Suprapubic skin (tissue), 4 donors: ENCODE measurements around the gene FUT7. TPM values are rescaled to one million over a fixed set of nuclear protein-coding genes. Genes with fewer than 3 reads are reported as not detected.
A peak's percentile ranks its signal among the peaks of the same experiment; 100 is the strongest.

ENCODE experiments used
- DNase-seq, 2 donors: peaks; one replicate each; pipeline ENCODE4 v3.0.0-alpha.2; 2019; ENCODE audit warnings: low spot score in 2 of 2
- H3K27ac ChIP-seq: fragments of 200-600 bp; sonication (generic); one replicate; pipeline ENCODE4 v1.5.1; 2019
- H3K27me3 ChIP-seq: fragments of 200-600 bp; sonication (generic); one replicate; pipeline ENCODE4 v1.5.1; 2019
- H3K36me3 ChIP-seq: fragments of 200-600 bp; sonication (generic); one replicate; pipeline ENCODE4 v1.5.1; 2019
- H3K4me1 ChIP-seq: fragments of 200-600 bp; sonication (generic); one replicate; pipeline ENCODE4 v1.5.1; 2019
- H3K4me3 ChIP-seq: fragments of 200-600 bp; sonication (generic); one replicate; pipeline ENCODE4 v1.5.1; 2019; ENCODE audit warnings: mild to moderate bottlenecking
- H3K9me3 ChIP-seq: fragments of 200-600 bp; sonication (generic); one replicate; pipeline ENCODE4 v1.5.1; 2019
- EP300 ChIP-seq: sonication (generic); formaldehyde crosslinking; IDR thresholded peaks from one replicate; pipeline ENCODE4 v1.6.1; 2017; ENCODE audit warnings: antibody characterized with exemption
- POLR2A ChIP-seq, 2 donors: fragments of 450-650 bp; IDR thresholded peaks; one replicate each; pipeline ENCODE4 v1.6.1; 2017; ENCODE audit warnings: antibody characterized with exemption in 2 of 2, mild to moderate bottlenecking in 2 of 2, moderate library complexity in 2 of 2
- POLR2AphosphoS5 ChIP-seq, 3 donors: sonication (generic); formaldehyde crosslinking; IDR thresholded peaks; one replicate each; pipeline ENCODE4 v1.6.1; 2017; ENCODE audit warnings: antibody characterized with exemption in 3 of 3
- WGBS: methylation state at CpG from one replicate; pipeline ENCODE4 v1.1.5; 2018; 5-methylcytosine and 5-hydroxymethylcytosine counted together
- total RNA-seq, 4 donors: library from RNA; depleted of rRNA; stranded (reverse); fragments of >200 nt; gene quantifications; one replicate each; pipeline ENCODE4 v1.1.0, GENCODE V29; 2016
- TF ChIP-seq, protein P1 (sequence below), 2 donors: fragments of 200-600 bp in 1 of 2; fragments of 450-650 bp in 1 of 2; sonication (generic) in 1 of 2; IDR thresholded peaks; one replicate each; pipeline ENCODE4 v1.5.1; 2016 to 2019; ENCODE audit warnings: antibody characterized with exemption in 2 of 2, mild to moderate bottlenecking in 1 of 2, moderate library complexity in 1 of 2

Gene FUT7
- total RNA-seq, 4 donors from 2014 or later = 0.72 TPM; not detected in 3

- WGBS = 62% methylated on average over 29 of the region's 38 CpGs
- peaks cover 65% of the 10 kb centered on the region for H3K27me3 ChIP-seq
- DNase-seq = no peak
These were observed 17.9 kb upstream of the FUT7 start for GRCh38 chr9:137049544-137050449.

DNA sequence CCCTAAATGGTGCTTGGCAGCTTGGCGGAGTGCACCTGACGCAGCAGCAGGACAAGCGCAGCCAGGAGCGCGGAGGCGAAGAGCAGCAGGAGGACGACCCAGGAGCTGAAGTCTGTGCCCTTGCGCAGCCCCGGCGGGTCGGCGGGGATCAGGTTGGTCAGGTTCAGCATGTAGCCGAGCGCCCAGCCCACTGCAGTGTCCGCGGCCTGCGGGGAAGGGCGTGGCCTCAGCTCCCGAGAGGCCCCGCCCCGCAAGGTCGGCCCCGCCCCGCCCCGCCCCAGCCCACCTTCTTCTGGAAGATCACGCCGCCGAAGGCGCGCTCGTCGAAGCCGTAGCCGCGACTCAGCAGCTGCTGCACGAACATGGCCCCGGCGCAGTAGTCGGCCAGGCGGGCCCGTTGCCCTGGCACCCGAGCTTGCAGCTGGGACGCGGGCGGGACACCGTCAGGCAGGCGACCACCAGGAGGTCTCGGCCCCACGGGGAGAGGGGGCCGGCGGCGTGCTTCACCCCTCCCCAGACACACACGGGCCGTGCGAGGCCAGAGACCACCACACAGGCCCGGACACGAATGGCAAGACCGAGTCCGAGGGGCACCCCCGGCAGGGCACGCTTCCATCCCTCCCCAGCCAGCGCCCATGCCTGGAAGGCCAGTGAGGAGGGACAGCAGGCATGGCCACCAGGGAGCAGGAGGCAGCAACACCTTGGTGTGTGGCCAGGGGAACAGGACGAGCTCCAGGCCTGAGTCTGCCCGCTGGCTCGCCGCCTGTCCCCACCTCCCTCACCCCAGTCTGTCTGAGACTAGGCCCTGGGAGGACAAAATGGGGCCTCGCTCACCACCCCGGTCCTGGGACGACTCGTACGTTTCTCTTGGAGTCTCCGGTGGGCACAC, 17.0 kb upstream of the FUT7 start:
- Histone ChIP-seq H3K36me3 (no peaks in the 10 kb centered on the region), H3K9me3 (no peaks in the 10 kb centered on the region), H3K27ac (no peak overlapping the region), H3K4me1 (peaks cover 51% of the 10 kb centered on the region), H3K27me3 (peaks cover 63% of the 10 kb centered on the region), H3K4me3 (no peak overlapping the region)
- no peak for TF ChIP-seq POLR2A (IDR thresholded peaks at IDR 0.05)
- TF ChIP-seq POLR2AphosphoS5 (IDR thresholded peaks at IDR 0.05) = no peak
- no peak for TF ChIP-seq EP300
- TF ChIP-seq, protein P1, sequence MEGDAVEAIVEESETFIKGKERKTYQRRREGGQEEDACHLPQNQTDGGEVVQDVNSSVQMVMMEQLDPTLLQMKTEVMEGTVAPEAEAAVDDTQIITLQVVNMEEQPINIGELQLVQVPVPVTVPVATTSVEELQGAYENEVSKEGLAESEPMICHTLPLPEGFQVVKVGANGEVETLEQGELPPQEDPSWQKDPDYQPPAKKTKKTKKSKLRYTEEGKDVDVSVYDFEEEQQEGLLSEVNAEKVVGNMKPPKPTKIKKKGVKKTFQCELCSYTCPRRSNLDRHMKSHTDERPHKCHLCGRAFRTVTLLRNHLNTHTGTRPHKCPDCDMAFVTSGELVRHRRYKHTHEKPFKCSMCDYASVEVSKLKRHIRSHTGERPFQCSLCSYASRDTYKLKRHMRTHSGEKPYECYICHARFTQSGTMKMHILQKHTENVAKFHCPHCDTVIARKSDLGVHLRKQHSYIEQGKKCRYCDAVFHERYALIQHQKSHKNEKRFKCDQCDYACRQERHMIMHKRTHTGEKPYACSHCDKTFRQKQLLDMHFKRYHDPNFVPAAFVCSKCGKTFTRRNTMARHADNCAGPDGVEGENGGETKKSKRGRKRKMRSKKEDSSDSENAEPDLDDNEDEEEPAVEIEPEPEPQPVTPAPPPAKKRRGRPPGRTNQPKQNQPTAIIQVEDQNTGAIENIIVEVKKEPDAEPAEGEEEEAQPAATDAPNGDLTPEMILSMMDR (IDR thresholded peaks at IDR 0.05) = no peak
- 49% methylated on average over 22 of the region's 72 CpGs for WGBS
- DNase-seq = no peak

More at GRCh38 chr9:137049544-137050449, 17.9 kb upstream of the FUT7 start:
- Histone ChIP-seq H3K9me3 (no peaks in the 10 kb centered on the region), H3K4me1 (peaks cover 52% of the 10 kb centered on the region), H3K36me3 (no peaks in the 10 kb centered on the region), H3K4me3 (no peak overlapping the region), H3K27ac (no peak overlapping the region)
- TF ChIP-seq, protein P1 (IDR thresholded peaks at IDR 0.05) = peak in 1 of 2 donors; percentile 46
- no peak for TF ChIP-seq POLR2AphosphoS5 (IDR thresholded peaks at IDR 0.05)

DNA sequence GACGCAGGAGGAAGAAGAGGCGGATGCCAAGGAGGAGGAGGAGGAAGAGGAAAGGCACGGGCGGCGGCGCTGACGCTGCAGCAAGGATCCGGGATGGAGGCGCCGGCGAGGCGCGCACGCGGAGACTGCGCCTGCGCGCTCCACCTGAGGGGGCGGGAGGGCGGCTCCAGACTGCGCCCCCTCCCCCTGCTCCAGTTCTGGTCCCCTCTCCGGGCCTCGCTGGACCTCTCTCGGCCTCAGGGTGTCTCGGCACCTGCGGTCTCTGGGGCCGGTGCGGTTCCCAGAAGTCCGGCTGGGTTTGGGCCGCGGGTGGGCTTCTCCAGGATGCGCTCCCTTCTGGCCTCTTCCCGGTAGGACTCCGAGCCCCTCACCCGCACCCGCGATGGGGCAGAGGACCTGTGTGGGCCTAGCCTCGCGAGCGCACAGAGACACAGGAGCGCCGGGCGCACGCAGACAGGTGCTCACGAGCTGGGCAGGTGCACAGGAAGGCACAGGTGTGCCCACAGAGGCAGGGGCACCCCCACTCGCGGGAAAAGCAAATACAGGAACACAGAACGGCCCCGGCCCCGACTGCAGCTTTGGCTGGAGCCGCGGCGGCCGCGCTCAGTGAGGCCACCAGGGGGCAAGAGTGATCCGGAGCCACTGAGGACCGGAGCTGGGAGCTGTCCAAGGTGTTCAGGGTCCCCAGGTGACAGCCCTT, 14.3 kb upstream of the FUT7 start, which contains the start of gene NPDC1:
NPDC1 (minus strand) TSS at position 90 of the 700 bp plus-strand sequence. CDS start 188 bp downstream, outside the sequence.
- Histone ChIP-seq H3K9me3 (no peaks in the 10 kb centered on the region), H3K4me3 (peak within 1 kb of the TSS; percentile 69), H3K36me3 (no peaks in the 10 kb centered on the region), H3K27ac (peak within 1 kb of the TSS; percentile 41), H3K4me1 (peaks cover 39% of the 10 kb centered on the region), H3K27me3 (peaks cover 39% of the 10 kb centered on the region)
- 3% methylated on average over 15 of the region's 57 CpGs for WGBS
- DNase-seq = no peak
- TF ChIP-seq POLR2AphosphoS5 (IDR thresholded peaks at IDR 0.05) (no peak), POLR2A (IDR thresholded peaks at IDR 0.05) (no peak), EP300 (no peak)
- TF ChIP-seq, protein P1 (IDR thresholded peaks at IDR 0.05) = peak; percentile 53 to 91

- no peaks in the 10 kb centered on the region for H3K9me3 ChIP-seq
- WGBS = 2% methylated on average over 38 of the region's 96 CpGs
- peaks cover 3% of the 10 kb centered on the region for H3K36me3 ChIP-seq
- no peak for TF ChIP-seq EP300
- TF ChIP-seq POLR2AphosphoS5 (IDR thresholded peaks at IDR 0.05) = no peak
- TF ChIP-seq, protein P1 (IDR thresholded peaks at IDR 0.05) = no peak
- no peak for TF ChIP-seq POLR2A (IDR thresholded peaks at IDR 0.05)
- peaks cover 39% of the 10 kb centered on the region for H3K4me1 ChIP-seq
- H3K27ac ChIP-seq = peak overlapping the region; percentile 41
- H3K4me3 ChIP-seq = peak overlapping the region; percentile 69
- no peak for DNase-seq
- H3K27me3 ChIP-seq = peaks cover 34% of the 10 kb centered on the region
These were observed 13.6 kb upstream of the FUT7 start for GRCh38 chr9:137045294-137046087.
